CD8-positive, alpha-beta memory T cell (primary cell): ENCODE measurements around the gene PAGE5. TPM values are rescaled to one million over a fixed set of nuclear protein-coding genes. Genes with fewer than 3 reads are reported as not detected.

Source experiments
- CTCF ChIA-PET: fragments of 350-600 bp; sonication (Branson Sonifier 250); formaldehyde crosslinking; loops from one replicate; lab custom pipeline; 2021; ENCODE audit warnings: antibody characterized with exemption; lab: Charles Lee
- POLR2A ChIA-PET: fragments of 350-600 bp; sonication (Branson Sonifier 250); formaldehyde crosslinking; loops from one replicate; lab custom pipeline; 2021; ENCODE audit warnings: antibody characterized with exemption; lab: Charles Lee
- DNase-seq, 5 donors: peaks; one replicate each; pipeline versions ENCODE4 v3.0.0 to v3.0.0-alpha.2; 2020 to 2022; ENCODE audit warnings: mixed read lengths in 1 of 5
- H3K27ac ChIP-seq: one replicate; pipeline ENCODE4 v1.7.0; 2013; ENCODE audit warnings: low read depth, mild to moderate bottlenecking, low read length, moderate library complexity
- H3K27me3 ChIP-seq: 2 replicates; pipeline ENCODE4 v1.7.0; 2013; ENCODE audit warnings: low read length, mild to moderate bottlenecking; ENCODE audit not compliant: insufficient read depth, poor library complexity, severe bottlenecking
- H3K36me3 ChIP-seq: 2 replicates; pipeline ENCODE4 v1.7.0; 2013; ENCODE audit warnings: mild to moderate bottlenecking, low read length, moderate library complexity; ENCODE audit not compliant: insufficient read depth
- H3K4me1 ChIP-seq: 2 replicates; pipeline ENCODE4 v1.7.0; 2013; ENCODE audit warnings: mild to moderate bottlenecking, low read length, moderate library complexity; ENCODE audit not compliant: insufficient read depth
- H3K4me3 ChIP-seq: 2 replicates; pipeline ENCODE4 v1.7.0; 2013; ENCODE audit warnings: mild to moderate bottlenecking, low read length
- H3K9me3 ChIP-seq: 2 replicates; pipeline ENCODE4 v1.7.0; 2013; ENCODE audit warnings: mild to moderate bottlenecking, low read length
- H3K27ac Mint-ChIP-seq, 8 donors: one replicate each; pipeline ENCODE4 v1.8.0; 2020 to 2021; ENCODE audit warnings: mixed read lengths in 8 of 8, mild to moderate bottlenecking in 6 of 8, inconsistent platforms in 3 of 8, moderate library complexity in 3 of 8
- H3K27me3 Mint-ChIP-seq, 2 donors: one replicate each; pipeline ENCODE4 v1.8.0; 2020 to 2021; ENCODE audit warnings: mixed read lengths in 2 of 2, mild to moderate bottlenecking in 1 of 2, moderate library complexity in 1 of 2
- H3K36me3 Mint-ChIP-seq, 3 donors: one replicate each; pipeline ENCODE4 v1.8.0; 2020 to 2021; ENCODE audit warnings: mixed read lengths in 3 of 3, inconsistent platforms in 1 of 3, mild to moderate bottlenecking in 1 of 3
- H3K4me1 Mint-ChIP-seq, 3 donors: one replicate each; pipeline ENCODE4 v1.8.0; 2020 to 2021; ENCODE audit warnings: mixed read lengths in 3 of 3, inconsistent platforms in 1 of 3, mild to moderate bottlenecking in 1 of 3
- H3K4me3 Mint-ChIP-seq, 7 donors: one replicate each; pipeline ENCODE4 v1.8.0; 2020 to 2021; ENCODE audit warnings: mixed read lengths in 7 of 7, mild to moderate bottlenecking in 6 of 7, moderate library complexity in 4 of 7, inconsistent platforms in 2 of 7
- H3K9me3 Mint-ChIP-seq, 5 donors: one replicate each; pipeline ENCODE4 v1.8.0; 2020 to 2022; ENCODE audit warnings: mixed read lengths in 5 of 5, mild to moderate bottlenecking in 3 of 5, moderate library complexity in 2 of 5, inconsistent platforms in 1 of 5
- polyA plus RNA-seq: library from polyadenylated mRNA; unstranded; fragments of 300-500 nt; fragmentation: Illumina TruSeq; gene quantifications from one replicate; pipeline ENCODE4 v1.2.3, GENCODE V29; 2021
- total RNA-seq, 2 experiments: library from RNA; stranded (reverse); gene quantifications; one replicate each; pipeline ENCODE4 v1.2.3, GENCODE V29; 2021

Gene PAGE5
- total RNA-seq (1 to 10 TPM; 1.1 to 1.3 TPM), polyA plus RNA-seq (not detected)

GRCh38 chrX:55220119-55220794 is at the start of gene PAGE5:
TSS of gene PAGE5 (plus strand) at chrX:55220346. CDS start at chrX:55221383, 1,037 bp downstream.
- Histone ChIP-seq H3K27me3 (no peaks in the 10 kb centered on the region), H3K36me3 (no peaks in the 10 kb centered on the region), H3K4me1 (no peaks in the 10 kb centered on the region), H3K9me3 (no peaks in the 10 kb centered on the region), H3K27ac (no peak within 1 kb of the TSS), H3K4me3 (no peak within 1 kb of the TSS)
- peaks cover 0 to 5% (median 0%) of the 10 kb centered on the region in 3 donors for H3K4me1 Mint-ChIP-seq
- H3K27me3 Mint-ChIP-seq = peaks cover 4 to 20% of the 10 kb centered on the region in 2 donors
- ChIA-PET CTCF (no interaction called here), POLR2A (no interaction called here)
- DNase-seq = no peak
- no peaks in the 10 kb centered on the region for H3K36me3 Mint-ChIP-seq
- no peak within 1 kb of the TSS for H3K27ac Mint-ChIP-seq
- H3K9me3 Mint-ChIP-seq = no peaks in the 10 kb centered on the region
- no peak within 1 kb of the TSS for H3K4me3 Mint-ChIP-seq

- Mint-ChIP-seq H3K27ac (no peak overlapping the region), H3K4me1 (no peaks in the 10 kb centered on the region), H3K36me3 (no peaks in the 10 kb centered on the region), H3K27me3 (peaks cover 11 to 12% of the 10 kb centered on the region in 2 donors), H3K4me3 (no peak overlapping the region), H3K9me3 (no peaks in the 10 kb centered on the region)
- CTCF ChIA-PET = no interaction called here
- POLR2A ChIA-PET = no interaction called here
- no peaks in the 10 kb centered on the region for H3K4me1 ChIP-seq
- H3K27me3 ChIP-seq = no peaks in the 10 kb centered on the region
- no peaks in the 10 kb centered on the region for H3K36me3 ChIP-seq
- DNase-seq = no peak
- H3K27ac ChIP-seq = no peak overlapping the region
- H3K9me3 ChIP-seq = no peaks in the 10 kb centered on the region
- H3K4me3 ChIP-seq = no peak overlapping the region
Measured at GRCh38 chrX:55187281-55187680, 32.9 kb upstream of the PAGE5 start.

- DNase-seq = no peak
- Mint-ChIP-seq H3K4me1 (no peaks in the 10 kb centered on the region), H3K36me3 (no peaks in the 10 kb centered on the region), H3K27ac (no peak overlapping the region), H3K4me3 (no peak overlapping the region), H3K27me3 (peaks cover 1 to 14% of the 10 kb centered on the region in 2 donors), H3K9me3 (peaks cover 0 to 4% (median 0%) of the 10 kb centered on the region in 5 donors)
- Histone ChIP-seq H3K4me1 (no peaks in the 10 kb centered on the region), H3K27ac (no peak overlapping the region), H3K36me3 (no peaks in the 10 kb centered on the region), H3K4me3 (no peak overlapping the region), H3K9me3 (no peaks in the 10 kb centered on the region), H3K27me3 (no peaks in the 10 kb centered on the region)
- POLR2A ChIA-PET = no interaction called here
- CTCF ChIA-PET = no interaction called here
Measured at GRCh38 chrX:55196688-55197087, 23.5 kb upstream of the PAGE5 start.

GRCh38 chrX:55201930-55202579 is 18.1 kb upstream of the PAGE5 start:
- Histone ChIP-seq H3K4me1 (no peaks in the 10 kb centered on the region), H3K4me3 (no peak overlapping the region), H3K9me3 (no peaks in the 10 kb centered on the region), H3K27ac (no peak overlapping the region), H3K27me3 (no peaks in the 10 kb centered on the region), H3K36me3 (no peaks in the 10 kb centered on the region)
- Mint-ChIP-seq H3K4me1 (no peaks in the 10 kb centered on the region), H3K4me3 (no peak overlapping the region), H3K27ac (no peak overlapping the region), H3K9me3 (no peaks in the 10 kb centered on the region), H3K36me3 (no peaks in the 10 kb centered on the region), H3K27me3 (peaks cover 5 to 8% of the 10 kb centered on the region in 2 donors)
- ChIA-PET CTCF (no interaction called here), POLR2A (no interaction called here)
- no peak for DNase-seq

- no peaks in the 10 kb centered on the region for H3K9me3 ChIP-seq
- Mint-ChIP-seq H3K36me3 (no peaks in the 10 kb centered on the region), H3K4me1 (no peaks in the 10 kb centered on the region), H3K27me3 (peaks cover 2 to 5% of the 10 kb centered on the region in 2 donors), H3K9me3 (no peaks in the 10 kb centered on the region), H3K27ac (no peak overlapping the region), H3K4me3 (no peak overlapping the region)
- POLR2A ChIA-PET = interaction anchor here (0.5 kb wide), 1 partner anchor 861 kb away, joined by 3 read pairs; no protein-coding TSS in a partner anchor
- H3K27ac ChIP-seq = no peak overlapping the region
- no peaks in the 10 kb centered on the region for H3K27me3 ChIP-seq
- H3K36me3 ChIP-seq = no peaks in the 10 kb centered on the region
- H3K4me1 ChIP-seq = no peaks in the 10 kb centered on the region
- CTCF ChIA-PET = no interaction called here
- DNase-seq = no peak
- no peak overlapping the region for H3K4me3 ChIP-seq
Measured at GRCh38 chrX:55206162-55206941, 13.8 kb upstream of the PAGE5 start.

GRCh38 chrX:55210931-55211677 is 9.0 kb upstream of the PAGE5 start:
- H3K36me3 Mint-ChIP-seq = no peaks in the 10 kb centered on the region
- Histone ChIP-seq H3K4me3 (no peak overlapping the region), H3K4me1 (no peaks in the 10 kb centered on the region), H3K36me3 (no peaks in the 10 kb centered on the region), H3K27me3 (no peaks in the 10 kb centered on the region), H3K27ac (no peak overlapping the region), H3K9me3 (no peaks in the 10 kb centered on the region)
- H3K27me3 Mint-ChIP-seq = peaks cover 0 to 1% of the 10 kb centered on the region in 2 donors
- H3K27ac Mint-ChIP-seq = no peak overlapping the region
- no peaks in the 10 kb centered on the region for H3K9me3 Mint-ChIP-seq
- no peaks in the 10 kb centered on the region for H3K4me1 Mint-ChIP-seq
- DNase-seq = no peak
- no peak overlapping the region for H3K4me3 Mint-ChIP-seq
- ChIA-PET POLR2A (no interaction called here), CTCF (no interaction called here)

- Histone ChIP-seq H3K4me3 (no peak overlapping the region), H3K27me3 (no peaks in the 10 kb centered on the region), H3K27ac (no peak overlapping the region), H3K36me3 (no peaks in the 10 kb centered on the region), H3K4me1 (no peaks in the 10 kb centered on the region), H3K9me3 (no peaks in the 10 kb centered on the region)
- Mint-ChIP-seq H3K27ac (no peak overlapping the region), H3K4me1 (no peaks in the 10 kb centered on the region), H3K4me3 (no peak overlapping the region), H3K9me3 (no peaks in the 10 kb centered on the region), H3K36me3 (no peaks in the 10 kb centered on the region), H3K27me3 (peaks cover 4% of the 10 kb centered on the region in 2 donors)
- DNase-seq = no peak
- ChIA-PET POLR2A (no interaction called here), CTCF (no interaction called here)
Measured at GRCh38 chrX:55213381-55213780, 6.8 kb upstream of the PAGE5 start.
